ENCODE measurements around the gene KIAA0513.

The KIAA0513 gene

DNA sequence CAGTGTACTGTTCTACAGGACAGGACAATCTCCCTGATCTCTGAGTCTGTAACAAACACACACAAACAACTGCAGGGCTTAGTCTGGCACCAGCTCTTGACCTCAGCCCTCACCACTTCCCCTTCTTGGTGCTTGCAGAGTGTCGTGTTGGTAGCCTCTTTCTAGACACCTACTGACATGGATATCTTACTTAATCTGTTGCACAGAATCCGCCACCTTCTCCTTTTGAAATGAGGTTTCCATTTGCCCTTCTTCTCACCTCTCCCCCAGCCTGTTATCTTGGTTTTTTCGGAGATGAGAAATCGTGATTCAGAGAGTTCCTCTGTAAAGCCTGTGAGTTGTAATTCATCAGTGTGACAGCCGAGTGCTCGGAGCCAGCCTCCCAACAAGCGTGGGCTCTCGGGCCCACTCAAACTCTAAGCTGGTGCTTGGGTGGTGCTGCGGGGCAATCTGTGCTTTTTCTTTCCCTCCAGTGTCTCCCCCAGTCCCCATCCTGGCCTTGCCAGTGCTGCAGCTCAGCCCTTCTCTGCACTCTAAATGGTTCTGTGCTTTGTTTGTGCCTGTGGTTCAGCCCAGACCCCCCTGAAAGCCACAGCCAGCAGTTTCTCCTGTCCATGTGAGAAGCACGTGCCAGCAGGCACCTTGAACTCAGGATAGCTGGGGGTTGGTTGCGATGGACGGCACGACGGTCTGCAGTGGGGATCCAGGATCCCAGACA, 28.1 kb downstream of the KIAA0513 start:
- no peak overlapping the region for H3K4me3 ChIP-seq (ENCODE audit: low read depth, low read length)
- no peak for TF ChIP-seq CTCF (IDR thresholded peaks at IDR 0.05; ENCODE audit: borderline replicate concordance, insufficient read depth, low read depth, low read length)

DNA sequence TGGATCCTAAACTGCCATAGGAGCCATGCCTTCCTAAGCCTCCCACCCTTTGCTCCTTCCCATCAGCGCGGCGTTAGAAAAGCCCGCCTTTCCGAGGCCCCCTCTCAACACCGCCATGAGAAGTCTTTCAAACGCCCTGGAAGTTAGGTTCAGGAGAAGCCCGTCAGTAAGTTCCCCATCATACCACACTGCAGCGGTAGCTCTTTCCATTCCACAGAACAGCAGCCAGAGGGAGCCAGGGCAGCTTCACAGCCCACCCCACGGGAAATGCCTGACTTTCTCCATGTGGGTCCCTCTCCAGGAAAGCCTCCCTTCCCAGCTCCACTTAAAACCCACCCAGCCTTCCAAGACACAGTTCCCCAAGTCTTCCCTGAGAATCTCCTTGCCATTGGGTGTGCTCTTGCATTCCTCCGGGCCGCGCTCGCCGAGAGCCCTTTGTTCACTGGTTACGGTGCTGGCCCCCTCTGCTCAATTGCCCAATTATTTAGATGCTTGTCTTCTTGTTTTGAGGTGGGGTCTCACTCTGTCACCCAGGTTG, 28.7 kb downstream of the KIAA0513 start:
- TF ChIP-seq CTCF (IDR thresholded peaks at IDR 0.05; ENCODE audit: borderline replicate concordance, insufficient read depth, low read depth, low read length) = peak; percentile 16; the same call in 1 of the 2 replicates
- no peak overlapping the region for H3K4me3 ChIP-seq (ENCODE audit: low read depth, low read length)

DNA sequence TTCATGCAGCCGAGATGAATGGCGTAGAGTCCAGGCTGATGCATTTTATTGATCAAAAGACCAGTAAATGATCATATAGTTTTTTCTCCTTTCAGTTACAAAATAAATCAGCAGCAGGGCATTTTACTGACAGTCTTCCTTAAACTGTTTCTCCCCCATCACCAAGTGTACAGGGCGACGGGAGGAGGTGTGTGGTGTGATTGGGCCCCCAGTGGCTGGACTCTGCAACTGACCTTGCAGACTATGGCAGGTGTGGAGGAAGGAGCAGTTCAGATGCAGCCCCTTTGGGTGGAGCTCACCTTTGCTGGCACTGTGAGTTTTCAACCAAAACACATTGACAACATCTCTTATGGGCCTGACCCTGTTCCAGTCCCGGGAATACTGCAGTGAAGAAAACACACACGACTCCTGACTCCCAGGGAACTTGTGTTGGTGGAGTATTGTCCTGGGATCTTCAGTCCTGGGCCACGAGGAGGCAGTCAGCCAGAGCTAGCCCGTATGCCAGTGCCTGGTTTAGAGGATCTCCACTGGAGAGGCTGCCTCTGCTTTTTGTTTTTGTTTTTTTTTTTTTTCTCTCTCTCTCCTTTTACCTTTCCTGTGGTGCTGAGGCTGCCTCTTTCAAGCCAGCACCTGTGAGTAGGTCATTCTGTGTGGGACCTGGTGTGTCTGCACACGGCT, 29.8 kb downstream of the KIAA0513 start:
- TF ChIP-seq CTCF (IDR thresholded peaks at IDR 0.05; ENCODE audit: borderline replicate concordance, insufficient read depth, low read depth, low read length) = peak; percentile 55
- H3K4me3 ChIP-seq (ENCODE audit: low read depth, low read length) = no peak overlapping the region

GRCh38 chr16:85057948-85058347, 30.4 kb downstream of the KIAA0513 start:
- no peak for TF ChIP-seq CTCF (IDR thresholded peaks at IDR 0.05; ENCODE audit: borderline replicate concordance, insufficient read depth, low read depth, low read length)
- H3K4me3 ChIP-seq (ENCODE audit: low read depth, low read length) = no peak overlapping the region

GRCh38 chr16:85058909-85059308, 31.3 kb downstream of the KIAA0513 start:
- H3K4me3 ChIP-seq (ENCODE audit: low read depth, low read length) = no peak overlapping the region
- TF ChIP-seq CTCF (IDR thresholded peaks at IDR 0.05; ENCODE audit: borderline replicate concordance, insufficient read depth, low read depth, low read length) = no peak

GRCh38 chr16:85061566-85061965, 34.0 kb downstream of the KIAA0513 start:
- no peak overlapping the region for H3K4me3 ChIP-seq (ENCODE audit: low read depth, low read length)

More at GRCh38 chr16:85061566-85061965, 34.0 kb downstream of the KIAA0513 start:
- no peak for TF ChIP-seq CTCF (IDR thresholded peaks at IDR 0.05; ENCODE audit: borderline replicate concordance, insufficient read depth, low read depth, low read length)
